Measurements from ENCODE around the gene MAN1C1. TPM values are rescaled to one million over a fixed set of nuclear protein-coding genes. Genes with fewer than 3 reads are reported as not detected.

Gene MAN1C1
- polyA plus RNA-seq (ENCODE audit: insufficient read length in 3 of 3), result 10 to 100 TPM; 14.8 to 16.0 (median 15.2) TPM

GRCh38 chr1:25616095-25616986 is at the start of gene MAN1C1:
MAN1C1 (plus strand) TSS chr1:25616791; CDS start chr1:25617798, 1,007 bp downstream.
- DNase-seq (ENCODE audit: low read depth in 3 of 3, low spot score in 2 of 3), result peak in 2 of 3 donors; percentile 65 to 75

- DNase-seq (ENCODE audit: low read depth in 3 of 3, low spot score in 2 of 3), result no peak
These were observed 48.9 kb upstream of the MAN1C1 start for GRCh38 chr1:25567710-25568089.

- DNase-seq (ENCODE audit: low read depth in 3 of 3, low spot score in 2 of 3), result no peak
These were observed 48.3 kb upstream of the MAN1C1 start for GRCh38 chr1:25568090-25568833.

DNA sequence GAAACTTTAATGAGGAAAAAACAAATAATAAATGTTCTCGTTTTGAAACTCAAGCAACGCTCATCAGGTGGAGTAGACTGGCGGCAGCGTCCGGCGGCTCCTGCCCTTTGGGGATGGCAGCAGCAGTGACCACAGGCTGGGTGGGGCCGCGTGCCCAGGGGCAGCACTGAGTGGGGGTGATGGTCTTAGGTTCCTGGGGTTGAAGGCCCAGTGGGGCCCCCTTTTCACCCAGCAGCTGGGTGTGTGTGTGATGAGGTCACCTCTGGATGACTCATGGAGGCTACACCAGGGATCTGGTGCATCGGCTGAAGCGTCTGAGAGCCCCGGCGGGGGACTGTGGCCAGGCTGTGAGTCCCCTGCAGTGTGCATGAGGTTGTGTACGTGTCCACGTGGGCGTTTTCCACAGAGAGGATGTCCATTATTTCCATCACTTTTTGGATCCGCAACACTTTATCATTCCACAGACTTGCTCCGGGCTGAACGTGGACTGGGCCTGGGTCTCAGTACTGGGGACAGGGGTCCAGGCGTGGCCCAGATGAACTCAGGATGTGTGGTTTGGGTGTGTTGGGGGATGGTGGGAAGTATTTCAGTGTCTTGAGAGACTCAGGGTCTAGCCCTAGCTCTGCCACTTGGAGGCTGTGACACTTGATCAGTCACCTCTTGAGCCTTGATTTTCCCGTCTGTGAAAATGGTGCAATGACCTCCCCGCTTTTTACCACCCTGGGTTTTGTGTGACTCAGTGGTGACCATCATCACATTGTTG is 47.6 kb upstream of the MAN1C1 start:
- DNase-seq (ENCODE audit: low read depth in 3 of 3, low spot score in 2 of 3), result no peak

GRCh38 chr1:25569597-25570396 is 46.8 kb upstream of the MAN1C1 start:
- DNase-seq (ENCODE audit: low read depth in 3 of 3, low spot score in 2 of 3), result no peak

GRCh38 chr1:25570798-25571521 is 45.6 kb upstream of the MAN1C1 start:
- DNase-seq (ENCODE audit: low read depth in 3 of 3, low spot score in 2 of 3), result no peak

DNA sequence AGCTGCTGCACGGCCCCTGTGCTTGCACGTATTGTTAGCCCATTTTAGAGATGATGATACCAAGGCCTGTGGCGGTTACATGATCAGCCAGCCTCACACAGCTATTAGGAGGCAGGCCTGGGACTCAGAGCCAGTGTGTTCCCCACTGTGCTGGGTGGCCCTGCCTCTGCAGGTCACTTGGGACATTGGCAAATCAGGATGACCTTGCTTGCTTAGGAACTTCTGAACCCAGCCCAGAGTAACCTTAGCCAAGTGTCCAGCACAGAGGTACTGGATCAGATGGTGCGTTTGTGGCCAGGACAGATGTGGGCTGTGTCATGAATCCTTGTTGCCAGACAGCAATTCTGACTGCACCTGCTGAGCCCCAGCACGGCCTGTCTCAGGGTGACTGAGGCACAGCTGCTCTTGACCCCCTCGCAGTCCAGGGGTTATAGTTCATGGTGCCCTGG is 45.0 kb upstream of the MAN1C1 start:
- DNase-seq (ENCODE audit: low read depth in 3 of 3, low spot score in 2 of 3), result no peak

DNA sequence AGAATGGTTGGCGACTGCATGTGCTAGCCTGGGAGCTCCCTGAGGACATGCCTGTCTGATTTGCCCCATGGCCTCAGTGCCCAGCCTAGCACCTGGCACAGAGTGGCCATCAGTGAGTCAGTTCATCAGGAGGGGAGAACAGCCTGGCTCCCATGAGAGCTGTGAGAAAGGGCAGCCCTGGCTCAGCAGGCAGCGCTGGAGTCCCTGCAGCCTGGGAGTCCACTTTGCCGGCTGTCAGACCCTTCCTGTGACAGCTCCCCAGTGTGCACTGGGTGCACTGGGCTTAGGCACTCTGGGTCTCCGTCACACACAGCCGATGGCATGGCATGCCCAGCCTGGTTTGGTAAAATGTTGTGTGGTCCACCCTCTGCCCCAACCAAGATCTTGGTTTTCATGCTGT is 44.5 kb upstream of the MAN1C1 start:
- DNase-seq (ENCODE audit: low read depth in 3 of 3, low spot score in 2 of 3), result no peak

- no peak for DNase-seq (ENCODE audit: low read depth in 3 of 3, low spot score in 2 of 3)
These were observed 43.6 kb upstream of the MAN1C1 start for GRCh38 chr1:25572708-25573590.

DNA sequence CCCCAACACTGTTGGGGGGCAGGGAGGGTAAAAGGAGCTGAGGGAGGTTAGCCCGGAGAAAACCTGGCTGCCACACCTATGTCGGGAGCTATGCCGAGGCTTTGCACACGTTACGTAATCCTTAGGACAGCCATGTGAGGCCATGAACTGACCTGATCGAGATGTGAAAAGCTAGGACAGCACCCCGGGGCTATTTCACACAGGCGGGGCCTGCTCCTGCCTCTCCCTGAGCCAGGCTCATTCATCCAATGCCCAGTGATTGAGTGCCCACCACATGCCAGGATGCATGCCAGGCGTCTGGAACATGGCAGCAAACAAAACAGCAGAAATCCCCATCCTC is 43.0 kb upstream of the MAN1C1 start:
- no peak for DNase-seq (ENCODE audit: low read depth in 3 of 3, low spot score in 2 of 3)

DNA sequence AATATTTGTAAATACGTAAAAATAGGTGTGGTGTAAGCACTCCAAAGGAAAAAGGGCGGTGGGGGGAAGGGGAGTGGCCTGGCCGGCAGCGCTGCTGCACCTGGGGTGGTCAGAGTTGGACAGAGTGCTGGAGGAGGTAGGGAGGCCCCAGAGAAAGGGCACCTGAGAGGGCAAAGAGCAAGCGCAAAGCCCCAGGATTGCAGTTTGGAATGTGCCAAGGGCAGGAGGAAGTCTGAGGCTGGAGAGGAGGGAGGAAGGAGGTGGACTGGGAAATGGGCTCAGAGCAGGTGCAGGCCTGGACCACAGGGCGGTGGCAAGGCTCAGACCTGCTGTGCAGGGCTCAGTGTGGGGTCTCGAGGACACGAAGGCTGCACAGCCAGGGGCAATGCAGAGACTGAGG is 42.6 kb upstream of the MAN1C1 start:
- DNase-seq (ENCODE audit: low read depth in 3 of 3, low spot score in 2 of 3), result no peak

DNA sequence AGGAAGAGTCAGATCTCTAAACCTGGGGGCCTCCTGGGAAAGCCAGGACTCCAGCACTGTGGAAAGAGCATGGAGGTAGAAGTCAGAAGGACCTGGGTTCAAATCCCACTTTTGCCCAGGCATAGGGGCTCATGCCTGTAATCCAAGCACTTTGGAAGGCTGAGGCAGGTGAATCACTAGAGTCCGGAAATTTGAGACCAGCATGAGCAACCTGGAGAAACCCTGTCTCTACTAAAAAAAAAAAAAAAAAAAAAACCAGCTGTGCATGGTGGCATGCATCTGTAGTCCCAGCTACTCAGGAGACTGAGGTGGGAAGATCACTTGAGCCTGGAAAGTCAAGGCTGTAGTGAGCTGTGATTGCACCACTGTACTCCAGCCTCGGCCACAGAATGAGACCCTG is 41.4 kb upstream of the MAN1C1 start:
- DNase-seq (ENCODE audit: low read depth in 3 of 3, low spot score in 2 of 3), result no peak

GRCh38 chr1:25576459-25577133 is 40.0 kb upstream of the MAN1C1 start:
- DNase-seq (ENCODE audit: low read depth in 3 of 3, low spot score in 2 of 3), result no peak

DNA sequence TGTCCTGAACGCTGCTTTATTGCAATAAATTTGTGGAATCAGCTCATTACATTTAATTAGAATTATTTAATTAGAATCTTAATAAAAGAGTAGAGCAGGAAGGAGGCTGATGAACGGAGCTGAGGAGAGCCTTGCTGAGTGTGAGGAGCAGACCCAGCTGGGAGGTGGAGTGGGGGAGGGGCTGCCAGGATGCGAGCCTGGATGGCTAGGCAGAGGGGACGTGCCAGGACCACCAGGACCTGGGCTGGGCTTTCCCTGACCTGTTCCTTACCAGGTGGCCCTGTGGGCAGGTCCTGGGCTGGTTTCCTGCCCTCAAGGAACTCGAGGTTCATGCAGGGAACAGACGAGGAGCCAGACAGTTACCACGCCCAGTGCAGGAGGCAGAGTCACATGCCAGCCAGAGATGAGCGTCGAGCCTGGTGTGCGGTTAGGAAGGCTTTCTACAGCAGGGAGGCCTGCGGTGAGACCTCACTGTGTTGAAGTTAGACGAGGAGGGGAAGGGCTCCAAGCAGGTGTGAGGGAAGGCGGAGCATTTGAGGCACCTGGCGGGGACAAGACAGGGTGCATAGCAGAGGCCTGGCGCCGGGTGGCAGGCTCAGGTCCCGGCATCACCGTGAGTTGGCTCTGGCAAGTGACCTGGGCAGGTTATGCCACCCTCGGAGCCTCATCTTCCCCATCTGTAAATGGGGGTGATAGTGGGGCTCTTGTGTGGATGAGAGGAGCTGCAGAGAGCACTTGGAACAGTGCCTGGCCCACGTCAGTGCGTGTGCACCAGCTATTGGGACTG is 39.3 kb upstream of the MAN1C1 start:
- DNase-seq (ENCODE audit: low read depth in 3 of 3, low spot score in 2 of 3), result no peak

DNA sequence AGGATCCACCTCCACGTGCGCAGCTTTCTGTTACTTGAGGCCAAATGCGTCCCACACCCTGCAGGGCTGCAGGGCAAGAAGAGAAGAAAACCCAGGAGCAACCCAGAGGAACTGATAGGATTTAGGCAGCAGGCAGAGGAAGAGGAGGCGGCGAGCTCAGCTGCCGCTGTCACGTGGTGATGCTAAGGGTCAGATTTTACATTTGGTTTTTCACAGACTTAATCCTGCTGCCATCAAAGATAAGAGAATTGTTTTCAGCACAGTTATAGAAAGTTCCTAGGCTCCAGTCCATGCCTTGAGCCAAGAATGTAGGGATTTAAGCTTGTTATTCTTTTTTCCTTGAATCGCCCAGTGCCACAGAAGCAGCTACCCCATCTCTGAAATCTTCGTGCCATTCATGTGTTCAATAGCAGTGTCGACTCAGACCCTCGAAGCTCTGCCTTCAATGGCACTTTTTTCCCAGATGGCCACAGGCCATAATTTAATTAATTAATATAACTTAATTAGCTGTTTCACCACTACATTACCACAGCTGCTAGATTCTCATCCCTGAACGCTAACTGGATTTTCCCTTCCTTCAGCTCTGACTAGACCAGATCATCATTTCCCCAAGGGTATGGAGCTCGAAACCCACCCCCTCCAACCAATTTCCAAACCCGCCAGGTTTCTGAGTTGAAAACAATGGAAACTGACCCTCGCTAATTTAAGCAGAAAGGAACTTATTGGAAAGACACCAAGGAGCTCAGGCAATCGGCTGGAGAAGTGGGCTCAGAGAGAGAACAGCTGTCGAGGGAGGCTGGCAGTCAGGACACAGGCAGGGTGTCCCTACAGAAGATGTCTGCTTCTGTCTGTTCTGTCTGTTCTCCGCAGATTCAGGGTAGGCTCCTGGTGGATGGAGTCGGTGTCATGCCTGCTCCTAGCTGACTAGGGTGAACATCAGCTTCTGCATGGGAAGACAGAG is 37.0 kb upstream of the MAN1C1 start:
- DNase-seq (ENCODE audit: low read depth in 3 of 3, low spot score in 2 of 3), result no peak

GRCh38 chr1:25580927-25581326 is 35.7 kb upstream of the MAN1C1 start:
- no peak for DNase-seq (ENCODE audit: low read depth in 3 of 3, low spot score in 2 of 3)
